Activated CD8-positive, alpha-beta memory T cell treated with anti-CD3 and anti-CD28 coated beads, Interleukin-2, amount 50 U/mL, for 1 hour (primary cell): ENCODE results near the gene MYOM1.

Source experiments
- DNase-seq: peaks from one replicate; pipeline ENCODE4 v3.0.0-alpha.2; 2020; ENCODE audit errors: extremely low read depth

Gene MYOM1

DNA sequence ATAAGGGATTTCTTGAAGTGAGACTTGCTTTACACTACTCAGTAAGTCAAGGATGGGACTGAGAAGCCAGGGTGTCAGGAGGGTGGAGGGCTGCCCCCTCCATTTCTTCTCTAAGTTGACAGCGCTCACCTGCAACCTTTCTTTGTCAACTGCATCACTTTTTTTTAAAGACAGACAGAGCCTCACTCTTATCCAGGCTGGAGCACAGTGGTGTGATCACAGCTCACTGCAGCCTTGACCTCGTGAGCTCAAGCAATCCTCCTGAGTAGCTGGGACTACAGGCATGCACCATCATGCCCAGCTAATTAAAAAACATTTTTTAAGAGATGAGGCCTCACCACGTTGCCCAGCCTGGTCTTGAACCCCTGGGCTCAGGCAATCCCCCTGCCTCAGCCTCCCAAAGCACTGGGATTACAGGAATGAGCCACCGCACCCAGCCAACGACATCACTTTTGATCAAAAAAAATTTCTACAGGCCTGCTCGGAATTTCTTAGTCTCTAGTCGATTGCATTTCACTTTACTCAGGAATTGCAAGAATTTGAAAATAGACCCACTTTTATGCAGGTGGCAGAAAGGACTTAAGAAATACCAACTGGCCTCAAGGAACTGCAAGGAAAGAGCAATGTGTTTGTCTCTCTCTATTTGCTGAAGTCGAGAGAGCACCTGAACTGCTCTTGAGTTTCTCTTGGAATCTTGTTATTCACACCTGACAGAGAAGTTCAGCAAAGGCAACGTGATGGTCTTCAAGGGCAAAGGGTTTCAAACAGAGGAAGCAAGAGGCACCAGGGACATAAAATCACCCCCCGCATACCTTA is 101.4 kb downstream of the MYOM1 start:
- DNase-seq, result no peak

DNA sequence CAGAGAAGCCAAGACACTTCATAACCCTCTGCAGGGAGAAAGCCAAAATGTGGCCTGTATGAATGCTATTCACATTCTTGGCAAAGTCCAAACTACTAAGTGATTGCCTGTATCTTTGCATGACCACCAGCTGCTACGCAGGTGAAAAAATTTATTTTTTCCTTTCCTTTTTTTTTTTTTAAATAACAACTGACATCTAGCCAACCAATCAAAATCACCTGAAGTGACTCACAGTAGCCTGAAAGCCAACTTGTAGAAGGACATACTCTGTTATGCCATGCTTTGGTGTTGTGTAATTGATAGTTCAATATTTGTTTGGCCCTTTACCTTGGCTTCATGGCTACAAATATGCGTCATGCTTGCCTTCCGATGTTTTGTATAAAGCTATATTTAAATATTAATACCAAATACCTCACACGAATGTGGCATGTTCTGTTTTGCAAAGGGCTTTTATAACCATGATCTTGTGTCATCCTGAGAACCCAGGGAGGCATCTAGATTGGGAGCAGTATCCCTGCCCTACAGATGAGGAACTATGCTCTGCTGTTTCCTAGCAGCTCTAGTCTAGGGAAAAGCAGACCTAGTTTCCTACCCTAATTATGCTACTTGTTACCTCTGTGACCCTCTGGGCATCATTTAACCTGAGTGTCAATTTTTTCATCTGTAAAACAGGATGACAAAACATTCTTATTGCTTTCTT is 102.1 kb downstream of the MYOM1 start:
- no peak for DNase-seq

DNA sequence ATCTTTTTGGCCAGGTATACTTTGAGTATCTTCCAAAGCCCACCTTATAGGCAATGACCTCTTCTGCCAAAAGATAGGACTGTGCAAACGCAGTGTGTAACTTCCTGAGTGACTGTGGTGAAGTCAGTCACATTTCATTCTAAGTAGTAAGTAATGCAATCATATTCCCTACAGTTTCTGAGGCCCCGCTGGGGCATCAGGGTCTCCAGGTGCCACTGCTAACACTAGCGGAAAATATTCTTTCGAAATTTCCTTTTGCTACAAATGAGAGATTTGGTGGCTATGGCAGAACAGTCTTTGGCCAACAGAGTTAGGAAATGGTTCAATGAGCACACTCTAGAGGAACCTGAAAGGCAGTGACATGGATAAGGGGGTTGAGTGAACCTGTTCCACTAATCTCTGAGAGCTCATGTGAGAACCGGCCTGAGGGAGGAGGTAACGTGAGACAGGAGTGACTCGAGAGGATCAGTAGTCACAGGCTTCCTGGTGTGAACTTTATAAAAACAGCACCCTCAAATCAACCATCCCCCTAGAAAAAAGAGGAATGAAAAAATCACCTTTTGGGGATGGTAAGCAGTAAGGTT is 104.2 kb downstream of the MYOM1 start:
- DNase-seq, result no peak

DNA sequence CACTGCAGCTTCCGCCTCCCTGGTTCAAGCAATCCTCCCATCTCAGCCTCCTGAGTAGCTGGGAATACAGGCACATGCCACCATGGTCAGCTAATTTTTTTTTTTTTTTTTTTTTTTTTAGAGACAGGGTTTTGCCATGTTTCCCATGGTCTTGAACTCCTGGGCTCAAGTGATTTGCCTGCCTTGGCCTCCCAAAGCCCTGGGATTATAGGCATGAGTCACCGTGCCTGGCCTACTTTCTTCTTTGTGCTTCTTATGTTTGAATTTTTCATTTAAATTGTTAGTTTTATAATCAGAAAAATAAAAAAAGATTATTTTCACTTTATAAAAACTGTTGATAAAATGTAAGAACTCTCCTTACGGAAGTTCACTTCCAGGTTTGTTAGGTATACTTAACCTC is 105.3 kb downstream of the MYOM1 start:
- no peak for DNase-seq

DNA sequence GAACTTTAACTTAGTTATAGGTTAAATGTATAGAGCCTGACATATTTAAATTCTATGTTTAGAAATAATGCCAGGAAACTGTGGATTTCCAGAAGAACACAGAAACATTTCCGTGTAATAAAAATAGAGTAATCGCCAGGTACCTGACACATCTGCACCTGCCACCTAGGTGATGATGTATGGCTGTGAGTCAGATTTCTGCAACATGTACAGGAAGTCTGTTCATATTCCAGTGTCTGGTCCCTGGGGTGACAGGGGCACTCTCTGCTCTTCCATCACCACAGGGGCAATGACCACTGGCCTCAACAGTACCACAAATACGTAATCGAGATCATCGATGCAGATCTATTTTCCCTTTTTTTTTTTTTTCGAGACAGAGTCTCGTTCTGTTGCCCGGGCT is 105.7 kb downstream of the MYOM1 start:
- DNase-seq, result no peak

DNA sequence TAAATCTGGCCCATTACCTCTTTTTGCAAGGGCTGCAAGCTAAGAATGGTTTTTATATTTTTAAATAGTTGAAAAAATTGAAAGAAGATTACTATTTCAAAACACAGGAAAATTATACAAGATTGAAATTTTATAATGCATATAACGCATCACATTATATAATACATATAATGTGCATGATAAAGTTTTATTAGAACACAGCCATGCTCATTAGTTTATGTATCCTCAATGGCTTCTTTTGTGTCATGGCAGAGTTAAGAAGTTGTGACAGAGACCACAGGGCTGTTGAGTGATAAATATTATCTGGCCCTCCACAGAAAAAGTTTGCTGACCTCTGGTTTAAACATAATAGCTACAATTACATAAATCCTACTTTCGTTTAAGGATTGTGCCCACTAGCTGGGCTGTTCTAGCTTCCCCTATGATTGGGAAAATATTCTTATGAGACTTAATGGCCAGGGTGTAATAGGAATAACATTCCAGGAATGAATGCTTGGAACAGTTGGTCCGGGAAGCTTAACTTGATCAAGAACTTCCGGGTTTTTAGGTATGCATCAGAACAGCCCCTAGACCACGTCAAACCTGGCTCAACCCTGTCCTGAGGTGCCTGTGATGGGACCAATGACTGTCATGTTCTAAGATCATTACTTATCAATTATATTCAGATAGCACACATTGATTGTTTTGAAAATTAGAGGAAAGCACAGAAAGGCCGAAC is 108.1 kb downstream of the MYOM1 start:
- DNase-seq, result no peak

DNA sequence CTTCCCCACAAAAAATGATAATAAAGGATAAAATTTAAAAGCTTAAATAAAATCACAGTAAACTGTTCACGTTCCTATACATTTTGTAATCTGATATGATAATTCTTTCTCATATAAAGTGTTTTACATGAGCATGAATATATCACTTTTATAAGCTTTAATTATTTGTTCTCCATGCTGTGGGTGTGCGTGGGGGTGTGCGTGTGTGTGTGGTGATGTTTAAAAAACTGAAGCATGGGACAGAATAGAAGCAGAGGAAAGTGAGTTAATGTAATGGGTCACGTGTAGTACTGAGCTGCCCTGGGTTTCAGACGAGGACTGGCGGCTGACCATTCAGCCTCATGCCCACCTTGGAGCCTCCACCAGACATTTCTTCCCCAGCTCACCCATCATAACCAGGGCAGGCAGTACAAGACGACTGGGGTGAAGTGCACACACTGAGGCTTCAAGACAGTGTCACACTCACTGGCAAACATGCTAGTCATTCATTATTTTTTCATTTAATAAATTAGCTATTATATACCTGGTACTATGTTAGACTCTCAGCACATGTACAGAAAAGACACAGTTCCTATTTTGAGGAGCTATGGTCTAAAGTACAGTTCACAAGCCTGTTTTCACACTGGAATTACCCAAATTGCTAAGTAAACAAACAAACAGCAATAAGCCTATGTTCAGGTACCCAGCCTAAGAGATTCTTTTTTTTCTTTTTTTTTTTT is 109.6 kb downstream of the MYOM1 start:
- DNase-seq, result no peak

DNA sequence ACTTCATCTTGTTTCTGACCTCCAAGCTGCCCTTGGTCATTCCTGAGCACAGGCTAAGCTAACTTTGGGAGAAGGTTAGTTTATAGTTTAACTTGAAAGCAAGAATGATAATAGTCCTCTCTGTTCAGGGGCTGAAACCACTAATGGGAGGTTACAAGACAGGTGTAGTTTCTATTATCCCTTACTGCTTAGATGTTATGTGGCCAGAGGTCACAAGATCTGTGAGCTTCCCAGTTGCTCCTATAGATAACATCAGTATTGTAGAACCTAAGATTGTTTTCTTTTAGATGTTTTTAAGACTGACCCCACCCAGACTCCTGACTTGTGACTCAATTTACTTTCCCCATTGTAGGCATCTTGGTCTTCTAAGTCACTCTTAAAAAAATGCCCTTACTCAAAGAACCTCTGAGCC is 112.0 kb downstream of the MYOM1 start:
- no peak for DNase-seq

DNA sequence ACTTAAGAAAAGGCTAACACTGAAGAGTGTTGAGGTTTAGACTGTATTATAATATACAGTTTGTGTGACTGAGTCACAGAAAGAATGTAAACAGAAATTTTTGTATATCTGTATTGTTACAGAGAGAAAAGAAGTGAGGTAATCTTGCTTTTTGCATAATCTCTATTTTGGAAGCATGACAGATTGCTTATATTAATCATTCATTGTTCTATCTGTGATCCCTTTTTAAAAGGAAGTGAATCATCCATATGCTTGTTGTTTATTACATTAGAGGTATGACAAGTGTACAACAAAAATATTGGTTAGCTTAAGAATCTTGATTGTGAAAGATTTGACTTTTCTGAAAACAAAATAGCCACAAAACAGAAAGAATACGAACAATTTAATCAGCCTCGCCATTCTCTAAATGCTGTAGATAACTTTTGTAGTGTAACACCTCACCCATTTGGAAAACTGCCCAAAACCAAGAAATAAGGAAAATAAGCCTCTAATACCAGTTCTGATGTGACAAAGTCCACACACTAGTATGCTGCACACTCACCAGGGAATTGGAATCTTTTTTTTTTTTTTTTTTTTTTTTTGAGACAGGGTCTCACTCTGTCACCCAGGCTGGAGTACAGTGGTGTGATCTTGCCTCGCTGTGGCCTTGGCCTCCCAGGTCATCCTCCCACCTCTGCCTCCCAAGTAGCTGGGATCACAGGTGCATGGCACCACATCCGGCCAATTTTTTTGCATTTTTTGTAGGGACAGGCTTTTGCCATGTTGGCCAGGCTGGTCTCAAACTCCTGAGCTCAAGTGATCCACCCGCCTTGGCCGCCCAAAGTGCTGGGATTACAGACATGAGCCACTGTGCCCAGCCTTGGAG is 115.3 kb downstream of the MYOM1 start:
- DNase-seq, result no peak

DNA sequence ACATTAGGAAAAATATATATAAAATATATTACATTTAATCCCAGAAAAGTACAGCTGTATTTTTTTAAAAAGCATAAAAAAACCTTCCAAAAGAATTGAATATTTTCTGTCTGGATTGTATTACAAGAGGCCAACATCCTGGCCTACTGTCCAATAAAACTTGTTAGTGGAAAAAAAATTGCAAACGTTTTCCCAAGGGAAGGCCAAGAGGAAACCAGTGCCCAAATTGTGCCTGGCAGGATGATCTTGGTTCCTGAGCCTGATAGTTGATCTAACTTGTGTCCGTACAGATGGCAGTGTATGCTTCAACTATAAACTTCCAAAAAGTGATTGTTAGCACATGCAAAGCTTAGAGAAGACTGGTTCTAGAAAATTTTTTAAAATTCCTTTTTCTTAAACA is 116.2 kb downstream of the MYOM1 start:
- no peak for DNase-seq

DNA sequence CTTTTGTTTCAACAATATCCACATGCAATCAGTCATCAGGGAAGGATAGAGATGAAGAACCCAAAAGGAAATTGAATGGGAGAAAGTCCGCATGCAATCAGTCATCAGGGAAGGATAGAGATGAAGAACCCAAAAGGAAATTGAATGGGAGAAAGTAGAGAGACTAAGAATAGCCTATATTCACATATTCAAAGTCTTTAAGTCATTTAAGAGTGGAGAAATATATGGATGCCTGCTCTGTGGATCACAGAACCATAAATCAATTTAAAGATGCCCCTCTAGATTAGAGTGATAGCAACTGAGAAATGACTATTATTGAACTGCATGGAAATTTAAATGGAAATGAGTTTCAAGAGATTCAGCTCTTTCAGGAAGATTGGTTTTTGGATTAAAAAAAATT is 116.8 kb downstream of the MYOM1 start:
- DNase-seq, result no peak

DNA sequence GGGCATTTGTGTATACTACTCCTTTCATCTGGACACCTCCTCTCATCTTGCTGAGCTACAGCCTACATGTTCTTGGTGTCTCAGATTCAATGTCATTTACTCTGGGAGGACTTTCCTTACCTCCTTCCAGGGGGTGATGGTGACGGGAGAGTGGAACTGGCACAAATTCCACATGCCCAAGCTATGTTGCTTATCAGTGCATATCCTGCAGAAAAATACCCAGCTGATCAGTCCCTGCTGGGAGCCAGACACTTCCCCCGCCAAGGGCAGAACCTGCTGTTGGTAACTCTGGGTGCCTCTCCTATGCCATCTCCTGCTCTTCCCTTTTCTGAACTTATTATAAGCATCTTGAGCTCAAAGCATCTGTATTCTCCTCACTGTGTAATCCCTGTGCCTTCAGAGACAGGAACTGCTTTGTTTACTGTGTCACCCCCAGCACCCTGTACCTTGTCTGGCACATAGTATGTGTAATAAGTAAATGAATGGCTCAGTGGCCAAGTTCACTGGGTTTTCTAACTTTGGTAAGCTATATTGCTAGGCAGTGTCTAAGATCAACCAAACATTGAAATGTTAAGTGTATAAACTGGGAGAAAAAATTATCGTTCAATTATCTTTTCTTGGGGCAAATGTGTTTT is 119.2 kb downstream of the MYOM1 start:
- no peak for DNase-seq

DNA sequence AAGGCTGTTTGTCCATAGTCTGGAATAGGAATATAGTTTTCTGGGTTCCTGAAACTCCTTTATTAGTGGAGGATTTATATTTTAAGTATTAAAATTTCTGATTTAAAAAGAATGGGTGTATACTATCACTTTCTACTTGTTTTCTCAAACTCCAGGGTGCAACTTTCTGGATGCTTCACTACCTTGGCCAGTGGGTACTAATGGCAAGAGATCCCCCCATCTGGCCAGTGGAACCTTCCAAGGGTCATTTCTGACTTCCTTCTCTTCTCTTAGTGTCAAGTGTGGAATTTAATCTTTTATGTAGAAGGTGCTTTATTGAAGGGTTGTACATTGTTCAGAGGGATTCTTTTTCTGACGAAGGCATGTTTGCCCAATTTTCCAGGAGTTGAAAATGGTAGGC is 120.4 kb downstream of the MYOM1 start:
- DNase-seq, result no peak

DNA sequence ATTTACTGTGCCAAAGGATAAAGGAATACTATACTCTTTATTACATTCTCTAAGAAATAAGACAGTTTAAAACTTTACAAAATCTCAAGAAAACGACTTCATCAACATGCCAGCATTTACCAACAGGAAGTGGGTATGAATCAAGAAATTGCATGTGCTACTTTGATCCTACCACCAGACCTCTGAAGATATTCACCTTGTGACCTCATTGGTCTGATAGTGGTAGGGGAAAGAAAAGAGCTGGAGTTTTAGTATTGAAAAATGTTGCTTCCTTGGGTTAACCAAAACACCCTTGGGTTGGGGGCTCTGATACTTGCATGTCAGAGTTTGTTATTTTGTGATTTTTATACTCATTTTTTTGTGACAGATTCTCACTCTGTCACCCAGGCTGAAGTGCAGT is 122.7 kb downstream of the MYOM1 start:
- DNase-seq, result no peak

DNA sequence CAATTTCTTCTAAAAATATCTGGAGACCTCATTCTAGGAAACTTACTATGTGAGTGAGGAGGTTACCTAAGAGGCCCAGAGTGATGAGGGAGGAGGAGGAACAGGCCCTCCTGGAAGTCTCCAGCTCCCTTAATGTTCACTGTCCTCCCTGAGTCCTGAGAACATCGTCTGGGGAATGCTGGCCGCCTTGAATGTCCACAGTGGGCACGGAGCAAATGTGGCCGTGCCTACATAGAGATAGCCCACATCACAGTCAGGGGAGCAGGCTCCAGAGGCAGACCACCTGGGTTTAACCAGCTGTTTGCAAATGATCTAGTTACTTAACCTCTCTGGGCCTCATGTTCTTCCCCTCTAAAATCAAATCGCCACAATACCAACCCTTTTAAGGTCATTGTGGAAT is 123.8 kb downstream of the MYOM1 start:
- no peak for DNase-seq

DNA sequence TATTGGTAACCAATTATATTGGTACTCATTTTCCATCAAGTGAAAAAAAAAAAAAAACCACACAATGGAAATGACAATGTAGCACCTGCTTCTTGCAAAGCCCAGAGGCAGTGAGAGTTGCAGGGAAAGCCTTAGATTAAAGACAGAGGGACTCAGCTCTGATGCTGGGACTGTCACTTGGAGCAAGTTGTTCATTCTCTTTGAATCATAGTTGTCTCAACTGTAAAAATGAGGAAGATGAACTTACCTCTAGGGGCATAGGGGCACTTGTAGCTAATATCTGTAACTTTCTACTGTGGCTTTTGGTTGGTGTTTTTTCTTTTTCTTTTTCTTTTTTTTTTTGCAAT is 125.5 kb downstream of the MYOM1 start:
- DNase-seq, result no peak

DNA sequence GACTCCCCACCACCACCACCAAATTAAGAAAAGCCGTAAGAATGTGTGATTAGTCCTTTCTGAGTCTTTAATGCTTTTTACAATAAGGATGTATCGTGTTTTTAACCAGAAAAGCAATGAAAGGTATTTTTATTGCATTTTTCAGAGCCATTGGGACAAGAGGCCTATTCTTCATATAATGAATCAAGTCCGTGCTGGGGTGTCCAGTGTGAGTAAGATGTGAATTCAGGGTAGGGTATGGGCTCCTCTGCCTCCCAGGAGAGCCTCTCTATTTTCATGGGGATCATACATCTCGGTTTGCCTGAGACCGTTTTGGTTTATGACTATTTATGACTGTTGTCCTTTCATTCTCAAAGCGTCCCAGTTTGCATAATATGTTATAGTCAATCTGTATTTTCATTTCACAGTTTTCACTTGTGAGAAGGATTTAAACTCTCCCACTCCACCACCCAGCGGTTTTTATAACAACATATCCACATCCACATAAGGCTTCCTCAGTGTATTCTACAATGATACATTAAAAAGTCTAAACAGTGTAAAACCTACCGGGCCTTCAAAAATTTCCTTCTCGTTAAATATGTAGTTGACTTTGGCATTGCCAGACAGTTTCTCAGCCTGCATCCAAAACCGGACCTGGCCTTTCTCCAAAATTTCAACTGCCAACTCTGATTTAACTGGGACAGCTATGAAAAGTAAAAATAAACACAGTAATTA is 126.0 kb downstream of the MYOM1 start:
- no peak for DNase-seq

DNA sequence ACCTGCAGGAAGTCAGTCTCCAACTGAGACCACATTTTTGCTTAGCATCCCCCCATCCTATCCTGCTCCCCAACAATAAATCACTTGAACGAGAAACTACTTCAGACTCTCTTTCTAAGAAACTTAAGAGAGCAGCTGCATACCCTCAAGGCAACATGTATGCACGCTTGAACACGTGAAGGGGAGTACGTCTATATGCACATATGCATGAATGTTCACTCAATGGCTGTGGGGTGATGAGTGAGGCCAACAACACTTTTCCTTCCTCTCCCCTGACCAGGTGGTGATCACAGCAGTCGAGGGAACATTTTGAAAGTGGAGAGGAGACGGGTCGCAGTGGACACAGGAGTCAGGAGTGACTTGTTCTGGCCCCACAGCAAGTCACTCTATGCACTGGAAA is 127.0 kb downstream of the MYOM1 start:
- DNase-seq, result no peak

DNA sequence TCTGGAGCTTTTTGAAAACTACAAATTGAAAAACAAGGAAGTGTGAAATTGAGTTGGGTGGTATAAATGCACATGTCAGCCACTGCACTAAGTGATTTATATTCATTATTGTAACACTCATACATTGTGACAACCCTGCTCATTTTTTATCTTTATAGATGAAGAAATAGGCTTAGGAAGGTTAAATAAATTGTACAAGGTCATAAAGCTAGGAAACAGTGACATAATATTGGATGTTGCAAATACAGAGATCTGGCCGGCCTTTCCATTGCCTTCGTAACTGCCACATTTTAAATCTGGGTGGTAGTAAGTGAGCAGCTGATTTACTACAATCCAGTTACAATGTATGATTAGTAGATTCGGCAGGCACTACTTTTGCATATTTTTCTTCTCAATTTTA is 130.2 kb downstream of the MYOM1 start:
- DNase-seq, result no peak

DNA sequence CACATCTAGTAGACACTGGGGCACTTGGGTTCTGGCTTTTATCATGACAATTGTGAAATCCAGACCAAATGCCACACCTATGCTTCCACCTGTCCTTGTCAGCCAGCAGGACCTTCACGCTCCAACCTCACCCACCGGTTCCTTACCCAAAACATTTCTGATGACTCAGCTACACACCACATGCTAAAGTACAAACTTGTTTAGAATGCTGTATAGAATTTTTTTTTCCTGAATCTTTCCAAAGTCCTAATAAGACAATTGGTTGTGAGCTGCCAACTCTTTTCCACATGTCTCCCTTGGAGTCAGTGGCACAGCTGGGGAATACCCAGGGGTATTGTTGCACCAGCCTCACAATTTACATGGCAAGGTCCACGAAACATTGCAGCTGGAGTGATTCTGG is 131.3 kb downstream of the MYOM1 start:
- DNase-seq, result no peak
